RWPE2 (cell line): Measurements from ENCODE around the gene DDX11.
"Not testable (repeated sequence)": the region's sequence is repeated elsewhere in the genome, so short reads cannot be mapped to it uniquely, and the experiment has no call there.

Experiments used
- ATAC-seq: fragments of 200-7000 bp; cut with Tn5 transposase; 3 replicates; pipeline ENCODE4 v1.9.1; 2021; ENCODE audit warnings: low read depth
- DNase-seq: peaks from one replicate; pipeline ENCODE4 v3.0.0-alpha.2; 2020; ENCODE audit warnings: low spot score
- H3K27ac ChIP-seq: fragments of 450-650 bp; 2 replicates; pipeline ENCODE4 v1.5.1; 2017; ENCODE audit warnings: mild to moderate bottlenecking; ENCODE audit not compliant: poor library complexity, severe bottlenecking
- H3K27me3 ChIP-seq: fragments of 250-450 bp; sonication (Bioruptor Pico); 2 replicates; pipeline ENCODE4 v1.5.1; 2021; ENCODE audit warnings: mild to moderate bottlenecking, moderate library complexity; ENCODE audit not compliant: insufficient read depth, poor library complexity, severe bottlenecking
- H3K36me3 ChIP-seq: fragments of 250-450 bp; sonication (Bioruptor Pico); 2 replicates; pipeline ENCODE4 v1.5.1; 2020; ENCODE audit warnings: low read depth, mild to moderate bottlenecking, moderate library complexity
- H3K4me1 ChIP-seq: fragments of 250-450 bp; sonication (Bioruptor Pico); 2 replicates; pipeline ENCODE4 v1.5.1; 2021; ENCODE audit warnings: mild to moderate bottlenecking, moderate library complexity; ENCODE audit not compliant: insufficient read depth, poor library complexity, severe bottlenecking
- H3K4me3 ChIP-seq: fragments of 250-450 bp; sonication (Bioruptor Pico); 2 replicates; pipeline ENCODE4 v1.5.1; 2021; ENCODE audit warnings: mild to moderate bottlenecking, moderate library complexity; ENCODE audit not compliant: severe bottlenecking
- H3K9me3 ChIP-seq: fragments of 250-450 bp; sonication (Bioruptor Pico); 2 replicates; pipeline ENCODE4 v1.5.1; 2021; ENCODE audit warnings: mild to moderate bottlenecking, moderate library complexity; ENCODE audit not compliant: severe bottlenecking
- CTCF ChIP-seq: fragments of 450-650 bp; IDR thresholded peaks from one replicate; pipeline ENCODE4 v1.5.1; 2017; ENCODE audit warnings: mild to moderate bottlenecking, moderate library complexity; ENCODE audit not compliant: poor library complexity, severe bottlenecking

The DDX11 gene

DNA sequence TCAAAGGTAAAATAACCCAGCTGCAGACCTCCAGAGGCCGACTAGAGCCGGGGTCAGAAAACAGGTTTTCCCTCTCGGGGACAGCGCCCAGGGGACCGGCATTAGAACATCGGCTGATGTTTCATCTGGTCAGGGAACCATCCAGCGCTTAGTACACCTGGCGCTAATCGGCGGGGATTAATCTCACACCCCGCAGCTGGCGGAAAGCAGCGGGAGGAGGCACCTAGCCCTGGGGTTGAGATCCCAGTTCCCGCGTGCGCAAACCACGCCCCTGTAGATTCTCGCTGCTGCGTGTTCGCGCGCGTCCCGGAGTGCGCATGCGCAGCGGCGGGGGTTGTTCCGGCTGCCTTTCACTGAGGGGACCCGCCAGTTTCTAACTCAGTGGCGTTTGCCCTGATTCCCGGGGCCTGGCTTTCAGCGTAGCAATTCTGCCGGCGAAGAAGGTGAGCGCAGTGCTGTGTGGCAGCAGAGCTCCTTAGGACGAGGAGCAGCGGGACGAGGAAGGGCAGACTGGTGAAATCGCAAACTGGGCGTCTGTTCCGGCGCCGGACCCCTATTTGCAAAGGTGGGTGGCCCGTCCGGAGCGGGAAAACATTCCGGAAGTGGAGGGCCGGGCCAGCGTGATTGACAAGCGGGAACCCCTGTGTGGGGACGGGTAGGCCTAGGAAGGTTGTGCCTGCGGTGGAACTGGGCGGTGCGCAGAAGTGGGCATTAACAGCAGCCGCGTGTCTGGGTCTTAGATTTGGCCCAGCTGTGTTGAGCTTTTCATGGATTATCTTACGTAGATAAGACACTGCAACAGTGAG lies at the start of gene DDX11:
DDX11 (plus strand) TSS at position 334 of the 806 bp plus-strand sequence. CDS start 4,534 bp downstream, outside the sequence.
- peak; percentile 89 for ATAC-seq
- peak; percentile 84 for DNase-seq

GRCh38 chr12:31026202-31026601 lies 47.5 kb upstream of the DDX11 start:
- no peak for ATAC-seq
- no peak overlapping the region for H3K4me3 ChIP-seq
- H3K27ac ChIP-seq: no peak overlapping the region
- no peak for DNase-seq
- no peaks in the 10 kb centered on the region for H3K36me3 ChIP-seq
- H3K27me3 ChIP-seq: no peaks in the 10 kb centered on the region
- H3K4me1 ChIP-seq: no peaks in the 10 kb centered on the region
- H3K9me3 ChIP-seq: no peaks in the 10 kb centered on the region
- no peak for TF ChIP-seq CTCF

More for the DNA sequence above, at the start of gene DDX11:
- H3K36me3 ChIP-seq, H3K4me1 ChIP-seq, H3K27me3 ChIP-seq, H3K9me3 ChIP-seq: not testable (repeated sequence)
- Histone ChIP-seq H3K27ac (peak within 1 kb of the TSS; percentile 59), H3K4me3 (peak within 1 kb of the TSS; percentile 54)

GRCh38 chr12:31027006-31027405 lies 46.7 kb upstream of the DDX11 start:
- H3K27me3 ChIP-seq, H3K27ac ChIP-seq, ATAC-seq, H3K4me1 ChIP-seq, DNase-seq, H3K36me3 ChIP-seq, H3K9me3 ChIP-seq, H3K4me3 ChIP-seq: not testable (repeated sequence)

GRCh38 chr12:31029468-31029867 lies 44.2 kb upstream of the DDX11 start:
- H3K36me3 ChIP-seq: no peaks in the 10 kb centered on the region
- no peak overlapping the region for H3K27ac ChIP-seq
- no peaks in the 10 kb centered on the region for H3K27me3 ChIP-seq
- H3K4me3 ChIP-seq: no peak overlapping the region
- DNase-seq: no peak
- no peak for TF ChIP-seq CTCF
- no peak for ATAC-seq
- no peaks in the 10 kb centered on the region for H3K9me3 ChIP-seq
- H3K4me1 ChIP-seq: no peaks in the 10 kb centered on the region

DNA sequence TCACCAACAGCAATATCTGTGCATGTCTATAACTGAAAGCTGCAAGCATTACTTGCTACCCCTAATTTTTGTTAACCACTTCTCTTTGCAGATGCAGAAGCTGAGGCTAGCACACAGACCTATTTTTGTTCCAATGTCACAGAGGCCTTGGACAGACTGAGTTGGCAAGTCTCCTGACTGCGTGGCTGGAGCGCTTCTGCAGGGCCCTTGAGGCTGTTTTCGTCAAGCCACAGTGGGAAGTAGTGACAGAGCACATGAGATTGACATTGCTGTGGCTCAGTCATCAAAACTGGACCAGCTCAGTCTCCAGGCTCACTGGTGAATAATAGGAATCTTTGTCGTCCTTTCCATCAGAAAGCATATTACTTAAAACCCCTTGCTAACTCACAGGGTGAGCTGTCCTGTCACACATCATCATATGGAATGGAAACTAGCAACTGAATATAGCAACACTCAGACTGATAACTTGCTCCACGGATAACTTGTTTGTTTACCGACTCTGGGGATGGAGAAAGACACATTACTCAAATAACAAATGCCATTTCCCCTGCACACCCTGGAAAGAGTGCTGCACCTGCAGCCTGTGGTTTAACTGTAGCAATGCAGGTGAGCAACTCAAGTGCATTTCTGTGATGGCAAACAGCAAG lies 43.6 kb upstream of the DDX11 start:
- ATAC-seq: no peak
- no peaks in the 10 kb centered on the region for H3K4me1 ChIP-seq
- no peak overlapping the region for H3K27ac ChIP-seq
- H3K27me3 ChIP-seq: no peaks in the 10 kb centered on the region
- no peak for DNase-seq
- no peaks in the 10 kb centered on the region for H3K9me3 ChIP-seq
- no peaks in the 10 kb centered on the region for H3K36me3 ChIP-seq
- no peak overlapping the region for H3K4me3 ChIP-seq
- TF ChIP-seq CTCF: no peak

DNA sequence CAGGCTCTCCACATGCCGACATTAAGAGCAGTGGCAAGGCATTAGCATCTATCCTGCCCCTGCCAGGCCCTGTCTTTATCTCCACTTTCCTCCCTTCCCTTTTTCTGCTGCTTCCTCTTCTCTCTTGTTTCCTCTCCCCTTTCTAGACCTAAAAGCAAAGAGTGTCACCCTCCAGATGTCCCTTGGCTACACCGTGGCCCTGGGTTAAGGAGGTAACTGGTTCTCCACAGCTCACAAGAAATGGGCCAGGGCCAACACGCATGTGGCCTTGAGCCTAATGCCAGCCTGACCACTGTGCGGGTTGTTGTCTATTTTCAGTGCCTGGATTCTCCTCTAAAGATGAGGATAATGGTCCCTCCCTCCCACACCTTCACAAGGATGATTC lies 41.7 kb upstream of the DDX11 start:
- Histone ChIP-seq H3K9me3 (no peaks in the 10 kb centered on the region), H3K4me3 (no peak overlapping the region), H3K36me3 (no peaks in the 10 kb centered on the region), H3K27me3 (no peaks in the 10 kb centered on the region), H3K4me1 (no peaks in the 10 kb centered on the region), H3K27ac (no peak overlapping the region)
- no peak for ATAC-seq
- no peak for TF ChIP-seq CTCF
- no peak for DNase-seq
